ENCODE data around the gene ARHGEF3. TPM values are rescaled to one million over a fixed set of nuclear protein-coding genes. Genes with fewer than 3 reads are reported as not detected.

ARHGEF3 gene
- total and polyA plus RNA-seq, 4 donors: 10.4 to 40.9 (median 21.0) TPM

DNA sequence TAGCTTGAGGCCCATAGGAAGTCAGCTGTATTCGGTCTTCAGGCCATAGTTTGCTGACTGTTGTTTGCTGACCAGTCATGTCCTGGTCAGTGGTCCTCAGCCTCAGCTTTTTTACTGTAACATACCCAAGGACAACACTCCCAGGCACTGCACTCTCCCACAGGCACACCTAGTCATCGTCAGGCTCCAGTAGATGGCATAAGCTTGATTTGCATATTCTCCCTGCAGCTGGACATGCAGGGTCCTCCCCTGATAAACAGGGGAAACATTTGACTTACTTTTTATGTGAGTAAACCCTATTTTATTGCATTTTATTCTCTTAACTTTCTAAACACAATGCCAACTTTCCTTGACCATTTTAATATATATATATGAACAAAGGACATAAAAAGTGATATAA is 22.9 kb downstream of the ARHGEF3 start:
- no peak overlapping the region for H3K4me3 ChIP-seq
- H3K9ac ChIP-seq (ENCODE audit: insufficient read depth in 1 of 2, low read length in 2 of 2): no peak overlapping the region
- whole genome bisulfite sequencing, 2 donors: 69 to 82% methylated on average over 2 of the region's 2 CpGs
- no peak for ATAC-seq (ENCODE audit: insufficient read depth, low FRiP score)
- H3K27me3 ChIP-seq (ENCODE audit: control insufficient read depth in 3 of 3, insufficient read depth in 3 of 3, low read length in 2 of 3): no peaks in the 10 kb centered on the region
- H3K36me3 ChIP-seq (ENCODE audit: control insufficient read depth in 4 of 4, insufficient read depth in 4 of 4, low read length in 4 of 4): no peaks in the 10 kb centered on the region
- H3K4me1 ChIP-seq (ENCODE audit: control insufficient read depth in 5 of 5, insufficient read depth in 5 of 5, low read length in 5 of 5): peaks cover 14 to 23% (median 16%) of the 10 kb centered on the region in 5 donors
- peak overlapping the region in 1 of 2 donors; percentile 68 for H3K27ac ChIP-seq (ENCODE audit: low read depth in 1 of 2, low read length in 1 of 2)
- no peaks in the 10 kb centered on the region for H3K9me3 ChIP-seq (ENCODE audit: control insufficient read depth in 4 of 4, insufficient read depth in 3 of 4, low read length in 3 of 4)
- TF ChIP-seq, protein P1, sequence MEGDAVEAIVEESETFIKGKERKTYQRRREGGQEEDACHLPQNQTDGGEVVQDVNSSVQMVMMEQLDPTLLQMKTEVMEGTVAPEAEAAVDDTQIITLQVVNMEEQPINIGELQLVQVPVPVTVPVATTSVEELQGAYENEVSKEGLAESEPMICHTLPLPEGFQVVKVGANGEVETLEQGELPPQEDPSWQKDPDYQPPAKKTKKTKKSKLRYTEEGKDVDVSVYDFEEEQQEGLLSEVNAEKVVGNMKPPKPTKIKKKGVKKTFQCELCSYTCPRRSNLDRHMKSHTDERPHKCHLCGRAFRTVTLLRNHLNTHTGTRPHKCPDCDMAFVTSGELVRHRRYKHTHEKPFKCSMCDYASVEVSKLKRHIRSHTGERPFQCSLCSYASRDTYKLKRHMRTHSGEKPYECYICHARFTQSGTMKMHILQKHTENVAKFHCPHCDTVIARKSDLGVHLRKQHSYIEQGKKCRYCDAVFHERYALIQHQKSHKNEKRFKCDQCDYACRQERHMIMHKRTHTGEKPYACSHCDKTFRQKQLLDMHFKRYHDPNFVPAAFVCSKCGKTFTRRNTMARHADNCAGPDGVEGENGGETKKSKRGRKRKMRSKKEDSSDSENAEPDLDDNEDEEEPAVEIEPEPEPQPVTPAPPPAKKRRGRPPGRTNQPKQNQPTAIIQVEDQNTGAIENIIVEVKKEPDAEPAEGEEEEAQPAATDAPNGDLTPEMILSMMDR (IDR thresholded peaks at IDR 0.05; ENCODE audit: control extremely low read depth, extremely low read depth): no peak
- DNase-seq: no peak

DNA sequence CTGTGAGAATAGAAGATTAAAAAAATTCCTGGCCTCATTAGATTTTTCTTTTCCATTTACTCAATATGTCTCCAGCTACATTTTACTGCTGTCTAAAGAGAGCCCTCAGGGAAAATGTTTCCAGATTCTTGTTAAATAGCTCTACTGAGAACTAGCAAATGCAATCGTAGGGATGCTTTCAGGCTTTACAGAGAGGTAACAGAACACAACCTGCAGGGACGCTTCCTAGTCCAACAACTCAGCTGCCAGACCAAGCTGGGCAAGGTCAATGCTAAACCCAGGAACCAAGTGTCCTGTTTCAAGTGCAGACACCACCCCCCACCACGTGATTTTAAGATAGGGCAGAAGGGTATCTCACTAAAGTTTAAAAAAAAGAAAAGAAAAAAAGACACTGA is 25.2 kb downstream of the ARHGEF3 start:
- H3K27ac ChIP-seq (ENCODE audit: low read depth in 1 of 2, low read length in 1 of 2): no peak overlapping the region
- peaks cover 5 to 18% (median 6%) of the 10 kb centered on the region in 5 donors for H3K4me1 ChIP-seq (ENCODE audit: control insufficient read depth in 5 of 5, insufficient read depth in 5 of 5, low read length in 5 of 5)
- TF ChIP-seq, protein P1 (IDR thresholded peaks at IDR 0.05; ENCODE audit: control extremely low read depth, extremely low read depth): no peak
- DNase-seq (no peak), ATAC-seq (ENCODE audit: insufficient read depth, low FRiP score) (no peak)
- no peaks in the 10 kb centered on the region for H3K27me3 ChIP-seq (ENCODE audit: control insufficient read depth in 3 of 3, insufficient read depth in 3 of 3, low read length in 2 of 3)
- H3K9ac ChIP-seq (ENCODE audit: insufficient read depth in 1 of 2, low read length in 2 of 2): no peak overlapping the region
- WGBS, 2 donors: 71 to 73% methylated on average over 3 of the region's 3 CpGs
- H3K9me3 ChIP-seq (ENCODE audit: control insufficient read depth in 4 of 4, insufficient read depth in 3 of 4, low read length in 3 of 4): no peaks in the 10 kb centered on the region
- peaks cover 0 to 10% (median 0%) of the 10 kb centered on the region in 4 donors for H3K36me3 ChIP-seq (ENCODE audit: control insufficient read depth in 4 of 4, insufficient read depth in 4 of 4, low read length in 4 of 4)
- H3K4me3 ChIP-seq: no peak overlapping the region

DNA sequence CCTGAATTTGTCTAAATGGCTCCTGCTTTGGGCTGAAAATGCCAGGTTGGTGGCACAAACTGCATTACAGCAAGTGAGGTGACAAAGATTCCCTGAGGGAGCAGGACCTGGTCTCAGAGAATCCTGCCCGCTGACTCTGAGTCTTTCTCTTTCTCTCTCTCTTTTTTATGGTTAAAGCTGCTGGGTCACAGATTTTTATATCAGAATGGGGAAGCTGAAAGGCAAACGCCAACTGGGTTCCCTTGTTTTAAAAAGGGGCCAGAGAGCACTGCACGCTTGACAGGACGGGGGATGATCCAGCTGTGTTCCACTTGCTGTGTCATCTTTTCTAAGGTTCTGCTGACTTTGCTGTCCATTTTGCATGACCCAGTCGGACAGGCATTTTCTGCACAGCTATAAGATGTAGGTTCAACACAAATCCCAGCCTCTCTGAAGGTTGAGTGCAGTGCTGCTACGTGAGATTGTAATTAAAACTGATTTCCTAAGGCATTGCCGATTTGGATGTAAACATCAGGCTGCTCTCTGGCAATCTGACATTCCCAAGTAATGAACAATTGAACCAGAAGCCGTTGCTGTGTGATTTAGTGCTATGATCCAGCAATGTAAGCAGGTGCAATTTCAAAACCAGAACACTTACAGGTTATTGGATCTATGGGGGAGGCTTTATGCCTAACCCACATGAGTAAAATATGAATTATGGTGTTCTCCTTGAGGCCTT is 25.8 kb downstream of the ARHGEF3 start:
- 50 to 55% methylated on average over 8 of the region's 8 CpGs for WGBS, 2 donors
- Histone ChIP-seq H3K4me1 (ENCODE audit: control insufficient read depth in 5 of 5, insufficient read depth in 5 of 5, low read length in 5 of 5) (peaks cover 5 to 18% (median 6%) of the 10 kb centered on the region in 5 donors), H3K27ac (ENCODE audit: low read depth in 1 of 2, low read length in 1 of 2) (peak overlapping the region in 1 of 2 donors; percentile 40), H3K9ac (ENCODE audit: insufficient read depth in 1 of 2, low read length in 2 of 2) (no peak overlapping the region), H3K27me3 (ENCODE audit: control insufficient read depth in 3 of 3, insufficient read depth in 3 of 3, low read length in 2 of 3) (no peaks in the 10 kb centered on the region), H3K36me3 (ENCODE audit: control insufficient read depth in 4 of 4, insufficient read depth in 4 of 4, low read length in 4 of 4) (peaks cover 0 to 14% (median 0%) of the 10 kb centered on the region in 4 donors), H3K4me3 (no peak overlapping the region), H3K9me3 (ENCODE audit: control insufficient read depth in 4 of 4, insufficient read depth in 3 of 4, low read length in 3 of 4) (no peaks in the 10 kb centered on the region)
- TF ChIP-seq, protein P1 (IDR thresholded peaks at IDR 0.05; ENCODE audit: control extremely low read depth, extremely low read depth): no peak
- ATAC-seq (ENCODE audit: insufficient read depth, low FRiP score) (no peak), DNase-seq (no peak)

Measured in lung (tissue), 12 donors.